ENCODE measurements around the gene NTM.

The NTM gene

DNA sequence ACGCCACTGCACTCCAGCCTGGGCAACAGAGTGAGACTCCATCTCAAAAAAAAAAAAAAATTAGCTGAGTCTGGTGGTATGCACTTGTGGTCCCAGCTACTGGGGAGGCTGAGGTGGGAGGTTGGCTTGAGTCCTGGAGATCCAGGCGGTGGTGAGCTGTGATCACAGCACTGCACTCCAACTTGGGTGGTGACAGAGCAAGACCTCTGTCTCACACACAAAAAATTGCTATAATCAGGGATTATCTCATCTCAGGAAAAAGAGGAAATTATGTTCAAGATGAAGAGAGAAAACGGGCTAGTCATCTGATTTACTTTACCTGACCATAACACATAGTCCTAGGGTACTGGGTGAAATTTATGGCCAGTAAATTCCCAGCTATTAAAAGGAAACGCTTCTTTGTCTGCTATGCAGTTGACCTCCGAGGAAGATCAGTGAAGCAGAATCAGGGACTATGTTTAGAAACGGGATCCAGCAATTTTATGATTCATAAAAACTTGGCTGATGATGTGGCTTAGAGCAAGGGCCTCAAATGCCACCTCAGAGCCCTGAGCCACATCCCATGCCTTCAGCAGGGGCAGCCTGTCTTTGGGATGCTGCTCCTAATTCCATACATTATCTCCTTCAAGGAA is 386.2 kb downstream of the NTM start:
- DNase-seq = no peak

DNA sequence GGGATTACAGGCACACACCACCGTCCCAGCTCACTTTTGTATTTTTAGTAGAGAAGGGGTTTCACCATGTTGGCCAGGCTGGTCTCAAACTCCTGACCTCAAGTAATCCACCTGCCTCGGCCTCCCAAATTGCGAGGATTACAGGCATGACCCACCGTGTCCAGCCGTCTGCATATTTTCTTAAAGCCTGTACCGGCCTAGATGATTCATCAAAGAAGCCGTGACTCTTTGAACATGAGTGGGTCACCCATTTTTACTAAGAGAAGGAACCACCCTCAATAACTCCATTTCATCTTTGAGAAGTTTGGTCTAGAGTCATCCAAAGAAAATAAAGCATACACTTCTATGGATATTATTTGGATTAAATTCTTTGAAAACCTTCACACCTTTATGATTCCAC is 388.3 kb downstream of the NTM start:
- DNase-seq = no peak

DNA sequence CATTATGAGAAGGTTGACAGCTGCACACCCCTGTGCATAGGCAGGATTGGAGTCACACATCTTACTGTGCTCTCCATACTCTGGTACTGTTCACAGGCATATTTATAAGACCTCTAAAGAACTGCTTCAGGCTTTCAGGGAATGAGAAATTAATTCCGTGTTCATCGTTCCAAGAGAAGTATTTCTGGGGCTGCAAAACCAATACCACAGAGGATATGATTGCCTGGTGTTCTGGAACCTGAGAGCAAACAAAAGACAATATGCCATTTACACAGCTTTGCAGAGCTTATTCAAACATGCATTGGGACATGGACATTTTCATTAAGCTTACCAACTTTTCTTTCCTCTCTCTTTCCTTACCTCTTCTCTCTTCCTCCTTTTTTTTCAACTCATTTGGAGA is 388.7 kb downstream of the NTM start:
- no peak for DNase-seq

DNA sequence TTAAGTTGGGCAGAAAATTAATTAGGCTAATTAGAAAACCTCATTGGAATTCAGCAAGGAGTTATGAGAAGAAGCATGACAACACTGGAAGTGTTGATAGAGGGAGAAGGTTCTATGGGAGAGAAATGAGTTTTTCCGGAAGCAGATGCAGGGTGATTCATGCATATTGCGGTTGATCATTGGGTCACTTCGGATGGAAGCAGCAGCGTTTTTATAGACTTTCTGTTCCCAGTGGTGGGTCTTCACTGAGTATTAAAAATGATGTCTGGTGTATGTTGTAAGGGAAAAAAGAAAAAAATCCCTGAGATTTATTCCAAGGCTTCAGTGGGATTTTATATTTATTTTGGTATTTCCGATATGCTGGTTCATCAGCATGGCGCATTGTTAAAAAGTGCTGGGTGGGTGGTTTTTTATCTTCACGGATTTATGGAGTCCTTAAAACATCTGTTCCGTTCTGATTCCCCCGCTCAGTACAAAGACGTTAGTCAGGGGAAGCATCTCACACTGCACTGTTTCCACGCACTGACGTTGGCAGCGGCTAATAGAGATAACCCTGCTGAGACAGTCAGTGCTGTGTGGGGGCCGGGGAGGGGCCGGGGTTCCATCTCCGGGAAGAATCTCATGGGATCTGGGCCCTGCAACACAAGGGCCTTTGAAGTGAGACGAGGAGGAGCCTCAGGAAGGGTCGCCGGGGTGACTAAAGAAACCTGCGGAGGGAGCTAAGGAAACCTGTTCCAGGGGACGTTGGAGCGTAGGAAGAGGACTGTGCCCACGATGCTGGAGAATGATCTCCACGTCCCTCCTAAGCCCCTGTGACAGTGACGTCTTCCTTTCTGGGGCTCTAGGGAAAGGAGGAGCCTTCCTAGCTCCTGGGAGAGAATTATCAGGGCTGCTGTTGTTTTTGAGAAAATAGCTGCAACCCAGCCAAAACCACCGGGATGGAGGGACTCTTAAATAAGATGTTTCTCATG is 390.0 kb downstream of the NTM start:
- DNase-seq = no peak

DNA sequence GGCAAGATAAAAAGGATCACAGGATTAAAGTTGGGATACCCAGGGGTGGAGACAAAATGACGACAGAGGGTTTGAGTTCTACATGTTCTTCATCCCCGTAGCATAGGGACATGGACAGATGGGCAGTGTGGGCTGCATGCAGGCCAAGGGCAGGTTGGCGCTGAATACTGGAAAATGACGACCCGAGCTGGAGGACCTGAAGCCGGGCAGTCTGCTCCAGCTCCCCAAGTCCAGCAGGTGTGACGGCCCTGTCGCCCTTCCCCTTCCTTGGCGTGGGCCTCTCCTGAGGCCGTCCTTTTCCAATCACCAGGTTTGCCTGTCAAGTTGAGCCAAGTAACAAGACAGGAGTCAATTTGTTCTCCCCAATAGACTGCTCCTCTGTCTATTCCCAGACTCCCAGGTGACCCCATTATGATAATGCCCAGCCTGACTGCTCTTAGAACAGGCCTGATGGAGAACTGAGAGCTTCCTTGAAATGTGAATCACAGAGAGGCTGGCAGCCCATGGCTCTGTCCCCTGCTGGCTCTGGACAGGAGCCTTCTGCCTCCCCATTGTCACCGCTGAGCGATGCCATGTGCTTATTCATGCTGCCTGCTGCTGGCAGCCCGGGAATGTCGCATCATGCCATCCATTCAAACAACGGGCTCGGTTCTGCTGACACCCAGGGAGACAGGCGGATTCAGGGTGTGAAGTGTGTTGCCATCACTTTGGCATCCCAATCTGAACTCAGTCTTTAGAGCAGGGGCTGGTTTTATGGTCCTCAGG is 392.1 kb downstream of the NTM start:
- no peak for DNase-seq

DNA sequence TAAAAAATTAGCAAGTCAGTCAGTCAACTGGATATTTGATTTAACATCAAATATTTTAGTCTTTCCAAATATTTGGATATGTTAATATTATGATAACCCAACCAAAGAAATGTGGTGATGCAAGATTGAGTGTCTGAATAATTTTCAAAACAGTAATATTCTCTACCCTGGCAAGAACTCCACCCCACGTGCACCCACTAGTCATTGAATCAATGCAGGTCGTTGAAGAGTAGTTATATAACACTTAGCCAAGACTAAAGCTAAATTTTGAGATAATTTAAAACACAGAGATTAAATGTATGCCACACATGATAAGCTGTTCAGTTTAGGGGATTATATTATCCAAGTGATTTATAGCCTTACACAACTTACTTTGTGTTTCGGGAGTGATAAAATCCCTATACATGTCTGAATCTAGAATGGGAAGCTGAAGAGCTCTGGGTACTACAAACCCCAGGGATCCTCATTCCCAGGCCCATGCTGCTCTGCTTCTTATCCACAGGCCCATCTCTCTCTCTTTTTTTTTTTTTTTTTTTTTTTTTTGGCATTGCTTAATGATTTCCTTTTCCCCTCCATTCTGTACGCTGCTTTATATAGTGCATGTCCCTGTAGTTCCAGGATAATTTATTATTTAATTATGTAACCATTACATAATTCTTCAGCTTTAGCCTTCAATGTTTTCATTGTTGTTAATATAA is 392.9 kb downstream of the NTM start:
- no peak for DNase-seq

DNA sequence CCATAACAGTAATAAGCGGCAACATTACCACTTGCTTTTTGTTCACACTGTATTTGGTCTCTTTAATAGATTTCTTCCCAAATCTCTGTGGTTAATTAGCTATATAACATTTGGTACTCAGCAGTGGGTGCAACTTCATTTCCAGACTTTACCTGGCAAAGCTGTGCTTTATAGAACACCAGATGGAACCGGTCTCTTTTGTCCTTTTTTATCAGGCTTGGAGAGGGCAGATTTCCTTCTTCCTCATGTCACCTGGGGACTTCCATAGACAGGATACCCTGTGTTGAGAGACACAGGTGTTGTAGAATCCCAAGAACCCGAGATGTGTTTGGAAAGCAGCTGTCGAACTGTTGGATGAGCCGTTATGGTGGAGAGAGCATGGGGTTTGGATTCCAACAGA is 393.7 kb downstream of the NTM start:
- DNase-seq = no peak

DNA sequence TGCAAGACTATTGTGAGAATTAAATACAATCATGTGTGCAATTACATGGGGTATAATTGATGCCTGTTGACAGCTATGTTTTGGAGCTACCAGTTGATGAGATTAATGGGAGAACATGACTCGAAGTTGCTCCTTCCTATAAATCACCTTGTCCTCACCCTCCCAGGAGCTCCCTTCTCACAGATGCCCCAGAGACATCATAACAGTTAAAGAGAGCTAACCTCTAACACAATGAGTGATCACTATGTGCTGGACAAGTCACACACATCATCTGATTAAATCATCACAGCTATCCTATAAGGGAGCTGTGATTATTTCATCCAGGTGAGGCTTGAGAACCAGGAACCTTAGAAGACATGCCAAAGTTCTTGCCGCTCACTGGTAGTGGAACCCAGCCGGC is 394.2 kb downstream of the NTM start:
- DNase-seq = no peak

DNA sequence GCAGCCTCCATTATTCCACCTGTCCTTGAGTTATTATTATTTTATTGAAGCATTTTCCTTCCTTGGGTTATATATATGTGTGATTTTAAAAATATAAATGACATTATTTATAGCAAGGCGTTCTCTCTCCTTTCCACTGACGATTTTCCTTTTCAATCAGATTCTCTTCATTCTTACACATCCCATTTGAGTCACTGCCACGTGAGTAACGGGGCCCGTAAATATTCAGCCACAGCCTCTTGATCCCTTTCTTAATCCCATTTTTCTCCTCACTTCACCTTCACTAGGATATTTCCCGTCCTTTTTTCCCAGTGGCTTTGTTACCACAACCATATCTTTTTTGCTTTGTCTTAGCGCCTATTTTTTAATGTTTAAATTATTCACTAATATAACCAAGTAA is 396.2 kb downstream of the NTM start:
- no peak for DNase-seq

DNA sequence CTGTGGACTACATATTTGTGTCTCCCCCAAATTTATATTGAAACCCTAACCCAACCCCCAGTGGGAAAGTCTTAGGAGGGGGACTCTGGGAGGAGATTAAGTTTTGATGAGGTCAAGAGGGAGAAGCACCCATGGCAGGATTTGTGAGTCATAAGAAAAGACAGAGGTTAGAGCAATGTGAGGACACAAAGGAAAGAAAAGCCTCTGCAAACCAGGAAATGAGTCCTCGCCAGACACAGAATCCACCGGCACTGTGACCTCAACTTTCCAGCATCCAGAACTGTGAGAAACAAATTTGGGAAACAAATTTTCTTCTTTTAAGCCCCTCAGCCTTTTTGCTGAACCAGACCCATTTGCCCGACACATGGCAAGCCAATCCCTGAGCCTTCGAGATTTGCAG is 397.0 kb downstream of the NTM start:
- DNase-seq = no peak

DNA sequence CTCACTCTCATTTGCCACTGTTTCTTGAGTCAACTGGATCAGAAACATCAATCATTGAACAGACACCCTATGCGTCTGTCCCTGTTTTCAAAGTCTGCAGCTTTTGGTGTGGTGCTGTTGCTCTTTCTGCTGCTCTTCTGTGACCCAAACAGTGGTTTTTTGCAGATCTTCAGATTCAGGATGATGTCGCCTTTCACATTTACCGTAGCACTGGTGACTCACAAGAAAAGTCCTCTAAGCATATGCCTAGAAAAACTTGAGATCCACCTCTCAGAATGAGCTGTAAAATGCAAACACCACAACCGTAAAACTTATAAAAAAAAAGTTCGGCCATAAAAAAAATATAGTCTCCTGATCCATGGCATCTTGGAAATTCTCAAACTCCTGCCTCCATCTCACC is 400.4 kb downstream of the NTM start:
- no peak for DNase-seq

DNA sequence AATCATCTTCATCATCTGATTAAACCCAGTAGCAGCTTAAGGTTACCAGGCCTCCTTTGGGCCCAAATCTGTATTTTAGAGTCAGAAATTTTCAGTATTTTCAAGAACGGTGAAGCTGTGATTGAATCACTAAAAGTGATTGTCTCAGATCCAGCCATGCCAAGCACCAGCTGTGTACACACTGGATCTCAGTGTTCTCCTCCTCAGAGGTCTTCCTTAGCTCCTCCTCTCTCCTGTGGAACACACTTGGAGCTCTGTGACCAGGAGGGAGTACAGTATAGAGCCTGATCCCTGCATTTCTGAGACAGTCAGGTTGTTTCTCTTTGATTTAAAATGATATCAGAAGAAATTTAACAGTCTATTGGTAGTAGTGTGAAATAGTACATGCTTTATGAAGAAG is 401.1 kb downstream of the NTM start:
- no peak for DNase-seq

DNA sequence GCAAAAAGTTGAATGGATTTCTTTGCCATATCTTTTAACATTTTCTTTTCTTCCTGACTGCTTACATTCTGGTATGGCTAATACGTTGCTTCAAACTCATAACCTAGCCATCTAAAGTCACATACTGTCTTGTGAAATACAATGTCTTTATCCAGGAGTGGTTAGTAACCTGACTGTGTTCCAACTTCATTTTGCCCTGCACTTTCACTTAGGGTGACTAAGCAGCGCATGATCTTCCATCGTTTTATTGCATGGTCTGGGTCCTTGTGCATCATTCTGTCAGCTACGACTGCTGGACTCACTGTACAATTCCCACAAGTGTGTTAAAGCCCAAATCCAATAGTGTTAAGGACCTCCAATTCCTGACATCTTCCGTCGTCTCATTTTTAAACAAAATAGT is 403.2 kb downstream of the NTM start:
- no peak for DNase-seq

DNA sequence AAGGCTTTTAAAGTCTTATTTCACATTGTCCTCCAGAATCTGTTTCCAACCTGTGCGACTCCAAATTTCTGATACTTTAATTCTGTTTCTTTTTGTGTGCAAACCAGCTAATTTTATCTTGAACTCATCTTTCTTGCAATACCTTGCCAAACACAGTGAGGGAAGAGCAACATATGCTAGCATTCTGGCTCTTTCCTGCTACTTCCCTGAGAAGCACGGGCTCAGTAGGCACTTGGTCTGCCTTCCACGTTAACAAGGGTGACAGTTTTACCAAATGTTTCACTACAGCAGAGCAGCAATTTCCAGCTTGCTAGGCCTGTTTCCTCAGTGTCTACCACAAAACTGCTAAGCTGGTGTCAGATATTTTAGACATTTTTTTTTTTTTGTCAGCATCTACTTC is 405.8 kb downstream of the NTM start:
- DNase-seq = no peak

DNA sequence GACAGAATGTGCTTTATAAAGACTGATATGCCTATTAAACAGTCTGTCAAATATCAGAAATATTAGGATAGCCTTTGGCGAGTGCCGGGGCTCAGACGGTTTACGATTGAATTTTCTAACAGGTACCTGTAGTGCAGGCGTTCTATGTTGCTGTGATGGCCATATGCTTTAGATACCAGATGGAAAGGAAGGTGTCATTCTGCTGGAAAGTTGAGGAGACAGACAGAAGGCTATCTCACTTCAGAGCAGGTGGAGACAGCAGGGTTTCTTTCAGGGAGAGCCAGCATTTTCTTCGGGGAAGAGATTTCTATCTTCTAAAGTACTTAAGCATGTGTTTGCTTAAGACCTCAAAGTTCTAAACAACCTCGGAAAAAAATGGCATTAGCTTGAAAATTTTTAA is 415.4 kb downstream of the NTM start:
- DNase-seq = no peak

DNA sequence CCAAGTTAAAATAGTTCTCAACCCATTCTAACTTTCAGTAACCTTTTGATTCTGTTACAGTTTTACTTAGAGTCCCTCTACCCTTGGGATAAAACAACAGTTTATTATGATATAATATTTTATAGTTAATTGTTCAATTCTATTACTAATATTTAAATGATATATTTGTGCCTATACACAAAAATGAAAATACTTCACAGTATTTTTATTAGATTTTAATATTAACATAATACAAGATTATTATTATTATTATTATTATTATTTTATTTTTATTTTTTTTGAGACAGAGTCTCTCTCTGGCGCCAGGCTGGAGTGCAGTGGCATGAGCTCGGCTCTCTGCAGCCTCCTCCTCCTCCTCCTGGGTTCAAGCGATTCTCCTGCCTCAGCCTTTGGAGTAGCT is 416.7 kb downstream of the NTM start:
- DNase-seq = no peak

DNA sequence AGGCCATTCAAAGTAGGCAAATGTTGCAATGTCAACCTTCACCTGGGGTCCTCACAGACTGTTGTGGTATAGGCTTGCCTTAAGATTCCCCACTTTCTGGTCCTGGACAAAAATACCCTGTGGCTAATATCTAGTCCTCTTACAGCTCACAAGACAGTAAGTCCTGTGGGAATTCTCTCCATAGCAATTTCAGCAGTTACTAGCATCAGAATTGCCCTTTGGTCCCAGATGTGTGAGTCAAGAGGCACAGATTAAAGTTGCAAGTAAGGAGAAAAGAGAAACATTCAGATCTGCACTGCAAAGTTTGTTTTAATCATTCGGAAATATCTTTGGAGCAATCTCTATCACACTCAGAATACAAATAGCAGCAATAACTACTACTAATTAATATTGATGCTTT is 420.2 kb downstream of the NTM start:
- no peak for DNase-seq

DNA sequence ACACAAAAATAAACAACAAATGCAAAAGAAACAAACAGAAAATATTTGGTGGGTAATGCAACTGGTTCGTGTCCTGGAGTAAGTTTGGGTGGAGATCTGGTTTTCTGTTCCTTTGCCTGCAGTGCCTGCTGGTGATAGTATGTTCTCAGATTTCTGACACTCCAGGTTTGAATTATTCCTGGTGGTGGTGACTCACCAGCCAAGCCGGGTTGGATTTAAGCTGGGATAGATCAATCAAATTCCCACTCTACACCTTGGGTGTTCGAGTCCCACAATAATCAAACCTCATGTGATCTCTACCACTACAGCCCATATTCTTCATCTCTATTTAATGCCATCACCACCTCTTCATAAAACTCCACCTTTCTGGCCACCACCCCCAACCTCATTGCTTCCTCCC is 421.8 kb downstream of the NTM start:
- DNase-seq = no peak

DNA sequence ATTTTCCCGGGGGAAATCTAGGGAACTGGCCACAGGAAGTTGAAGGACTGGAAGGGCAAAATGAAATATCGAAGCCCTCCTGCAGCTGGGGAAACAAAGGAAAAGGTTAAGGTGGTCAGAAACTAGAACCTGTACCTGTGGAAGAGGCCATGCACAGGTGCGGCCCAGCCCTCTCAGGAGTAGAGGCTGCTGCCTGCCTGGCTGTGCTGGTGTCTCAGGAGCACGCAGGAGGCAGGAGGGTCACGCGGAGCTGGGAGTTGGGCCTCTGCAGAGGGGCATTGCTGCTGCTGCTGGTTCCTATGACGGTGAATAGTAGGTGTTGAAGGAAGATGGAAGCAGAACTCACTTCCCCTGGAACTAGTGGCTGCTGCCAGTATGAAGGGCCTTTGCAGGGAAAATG is 425.7 kb downstream of the NTM start:
- no peak for DNase-seq

DNA sequence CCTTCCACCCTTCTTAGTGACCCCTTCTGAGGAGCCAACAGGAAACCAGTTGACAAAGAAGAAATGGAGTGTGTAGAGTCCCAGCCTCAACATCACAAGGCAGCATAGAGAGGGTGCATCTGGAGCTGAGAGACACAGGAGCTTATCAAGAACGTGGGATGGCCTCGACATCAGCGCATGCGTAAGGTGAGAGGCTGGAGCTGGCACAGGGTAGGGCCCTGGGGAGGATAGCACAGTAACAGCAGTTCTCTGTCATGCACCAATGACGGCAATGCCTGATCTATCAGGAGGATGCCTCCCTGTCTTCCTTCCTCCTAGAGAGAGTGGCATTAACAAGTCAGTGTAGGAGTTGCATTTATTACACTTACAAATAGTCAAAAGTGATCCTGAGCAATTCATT is 426.1 kb downstream of the NTM start:
- no peak for DNase-seq

DNA sequence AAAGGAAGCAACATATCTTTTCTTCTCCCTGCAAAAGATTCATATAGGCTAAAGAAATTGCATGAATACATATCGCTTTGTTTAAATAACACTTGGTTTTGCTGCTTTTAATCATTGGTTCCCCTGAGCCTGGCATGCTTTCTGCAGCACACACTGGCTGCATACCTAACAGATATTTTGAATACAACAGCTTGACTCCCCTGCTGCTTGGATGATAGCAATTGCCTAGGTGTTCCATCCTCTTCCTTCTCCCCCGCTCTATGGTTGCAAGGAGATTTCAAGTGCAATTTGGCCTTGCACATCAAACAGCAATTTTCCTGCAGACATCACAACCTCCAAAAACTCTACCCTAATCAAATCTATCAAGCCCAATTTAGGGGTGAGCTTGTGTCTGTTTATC is 430.0 kb downstream of the NTM start:
- no peak for DNase-seq

DNA sequence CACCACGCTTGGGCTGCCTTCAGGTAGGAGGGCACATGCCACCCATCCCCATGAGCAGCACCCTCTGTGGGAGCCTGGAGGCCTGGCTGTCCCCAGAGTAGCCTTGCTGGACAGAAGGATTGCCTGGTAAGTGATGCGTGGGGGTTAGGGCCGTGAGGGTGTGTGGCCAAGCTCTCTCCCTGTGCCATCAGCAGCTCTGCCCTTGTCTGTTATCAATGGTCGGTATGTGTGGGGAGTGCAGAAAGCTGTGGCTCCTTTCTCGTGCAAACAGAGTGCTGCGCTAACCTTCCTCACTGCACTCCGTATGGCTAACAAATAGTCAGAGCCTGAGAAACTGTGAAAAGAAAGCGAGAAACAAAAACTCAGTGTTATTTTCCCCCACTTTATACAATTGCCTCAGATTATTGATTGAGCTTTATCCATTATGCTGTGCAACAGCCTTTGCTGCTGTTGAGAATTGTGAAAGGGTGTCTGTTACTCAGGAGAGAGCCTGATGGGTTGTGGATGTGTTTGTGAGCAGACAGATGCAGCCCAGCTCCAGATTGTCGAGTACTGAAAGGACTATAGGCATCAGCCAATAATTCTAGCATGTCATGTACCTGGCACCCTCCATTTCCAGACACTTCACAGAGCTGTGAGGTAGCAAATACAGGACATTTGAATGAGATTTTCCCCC is 432.2 kb downstream of the NTM start:
- DNase-seq = no peak

DNA sequence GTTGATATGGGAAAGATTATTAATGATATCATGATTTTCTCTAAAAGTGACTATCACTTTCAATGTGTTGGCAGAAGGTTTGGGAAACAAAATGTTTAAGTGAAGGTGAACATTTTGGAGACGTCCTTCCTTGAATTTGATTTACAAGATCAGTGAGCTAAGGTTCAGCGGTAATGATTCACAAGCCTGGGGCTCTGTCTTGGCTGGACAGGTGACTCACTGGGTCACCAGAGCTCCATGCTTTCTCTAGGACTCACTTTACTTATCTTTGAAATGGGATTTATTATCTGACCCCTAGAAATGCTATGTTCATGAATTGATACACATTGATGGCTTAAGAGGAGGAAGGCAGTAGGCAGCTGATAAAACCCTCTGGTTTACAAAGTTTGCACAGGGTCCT is 437.5 kb downstream of the NTM start:
- no peak for DNase-seq
